NT2/D1 (cell line): ENCODE data around the gene SYT15.
"Not testable (repeated sequence)": the region's sequence is repeated elsewhere in the genome, so short reads cannot be mapped to it uniquely, and the experiment has no call there.

Experiments
- DNase-seq: peaks from one replicate; pipeline ENCODE4 v3.0.0-alpha.2; 2011; ENCODE audit warnings: low read depth, low spot score
- H3K27me3 ChIP-seq: 2 replicates; pipeline ENCODE4 v1.6.0; 2011; ENCODE audit warnings: mild to moderate bottlenecking; ENCODE audit not compliant: insufficient read length, insufficient read depth
- H3K36me3 ChIP-seq: 2 replicates; pipeline ENCODE4 v1.6.1; 2011; ENCODE audit warnings: mild to moderate bottlenecking, low read length, mixed read lengths; ENCODE audit not compliant: insufficient read depth, insufficient read length
- H3K4me1 ChIP-seq: 2 replicates; pipeline ENCODE4 v1.5.1; 2011; ENCODE audit not compliant: insufficient read depth, insufficient read length
- H3K4me3 ChIP-seq: 2 replicates; pipeline ENCODE4 v1.5.1; 2011; ENCODE audit warnings: low read depth; ENCODE audit not compliant: insufficient read length
- H3K9ac ChIP-seq: 2 replicates; pipeline ENCODE4 v1.6.0; 2011; ENCODE audit warnings: low read depth; ENCODE audit not compliant: insufficient read length
- H3K9me3 ChIP-seq: 2 replicates; pipeline ENCODE4 v1.5.1; 2011; ENCODE audit warnings: mild to moderate bottlenecking, low read length; ENCODE audit not compliant: insufficient read depth
- SUZ12 ChIP-seq: IDR thresholded peaks from 2 replicates; pipeline ENCODE4 v1.6.1; 2011; ENCODE audit not compliant: insufficient read length, insufficient read depth; ENCODE audit errors: extremely low read depth
- YY1 ChIP-seq: IDR thresholded peaks from 2 replicates; pipeline ENCODE4 v1.6.1; 2011; ENCODE audit not compliant: insufficient read length, insufficient read depth
- ZNF274 ChIP-seq: IDR thresholded peaks from 2 replicates; pipeline ENCODE4 v1.6.1; 2011; ENCODE audit warnings: mild to moderate bottlenecking, low read depth, low read length

SYT15 gene

GRCh38 chr10:46560381-46560780, 18.5 kb upstream of the SYT15 start:
- peaks cover 5% of the 10 kb centered on the region for H3K4me1 ChIP-seq
- peaks cover 39% of the 10 kb centered on the region for H3K27me3 ChIP-seq
- H3K4me3 ChIP-seq: no peak overlapping the region
- H3K36me3 ChIP-seq: no peaks in the 10 kb centered on the region
- H3K9me3 ChIP-seq: no peaks in the 10 kb centered on the region
- TF ChIP-seq ZNF274: no peak
- no peak for TF ChIP-seq YY1
- TF ChIP-seq SUZ12: no peak
- H3K9ac ChIP-seq: no peak overlapping the region
- DNase-seq: no peak

DNA sequence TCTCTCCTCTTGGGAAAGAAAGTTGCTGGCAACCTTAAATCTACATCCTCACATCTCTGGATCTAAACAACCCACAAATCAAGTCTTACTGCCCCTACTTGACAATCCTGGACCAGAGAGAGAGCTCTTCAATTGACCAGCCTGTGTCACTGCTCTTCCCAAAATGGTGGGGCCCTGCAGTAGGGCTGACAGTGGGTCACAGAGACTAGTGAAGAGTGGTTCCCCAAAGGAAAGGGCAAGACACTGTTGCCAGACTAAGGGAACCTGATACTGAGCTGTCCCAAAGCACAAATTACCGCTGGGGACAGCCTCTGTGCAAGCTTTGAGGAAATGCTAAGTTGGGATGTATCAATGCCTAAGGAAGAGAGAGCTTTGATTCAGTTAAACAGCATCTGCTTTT, 18.0 kb upstream of the SYT15 start:
- Histone ChIP-seq H3K9ac (no peak overlapping the region), H3K36me3 (no peaks in the 10 kb centered on the region), H3K4me1 (peaks cover 2% of the 10 kb centered on the region), H3K9me3 (no peaks in the 10 kb centered on the region), H3K27me3 (peaks cover 35% of the 10 kb centered on the region), H3K4me3 (no peak overlapping the region)
- no peak for DNase-seq
- no peak for TF ChIP-seq ZNF274
- TF ChIP-seq SUZ12: no peak
- TF ChIP-seq YY1: no peak

GRCh38 chr10:46565591-46566332, 13.2 kb upstream of the SYT15 start:
- not testable (repeated sequence) for H3K9me3 ChIP-seq, H3K36me3 ChIP-seq, DNase-seq, H3K27me3 ChIP-seq, H3K9ac ChIP-seq, H3K4me3 ChIP-seq, H3K4me1 ChIP-seq

GRCh38 chr10:46567151-46567550, 11.8 kb upstream of the SYT15 start:
- H3K4me1 ChIP-seq, H3K9ac ChIP-seq: not testable (repeated sequence)

DNA sequence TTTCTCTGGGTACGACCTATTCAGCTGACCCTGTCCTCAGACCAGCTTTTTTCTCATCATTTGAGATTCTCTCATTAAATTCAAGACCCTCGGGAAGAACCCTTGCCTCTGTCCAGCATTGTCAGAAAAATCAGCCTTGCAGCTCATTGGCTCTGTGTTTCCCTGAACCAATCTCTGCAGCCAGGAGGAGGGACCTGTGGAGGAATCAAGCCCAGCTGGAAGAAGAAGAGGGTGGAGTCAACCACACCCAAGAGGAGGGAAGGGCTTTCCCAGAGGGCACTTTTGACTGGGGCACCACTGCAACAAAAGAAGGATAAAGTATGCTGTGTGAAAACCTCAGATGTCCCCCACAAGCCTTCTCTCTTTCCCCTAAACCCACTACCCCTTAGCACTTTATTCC, 8.3 kb upstream of the SYT15 start:
- not testable (repeated sequence) for DNase-seq, H3K4me3 ChIP-seq, H3K9ac ChIP-seq, H3K4me1 ChIP-seq, H3K9me3 ChIP-seq, H3K27me3 ChIP-seq, H3K36me3 ChIP-seq

More at GRCh38 chr10:46567151-46567550, 11.8 kb upstream of the SYT15 start:
- not testable (repeated sequence) for H3K27me3 ChIP-seq, H3K9me3 ChIP-seq, H3K4me3 ChIP-seq, H3K36me3 ChIP-seq, DNase-seq

- H3K9ac ChIP-seq, H3K27me3 ChIP-seq, DNase-seq, H3K36me3 ChIP-seq, H3K9me3 ChIP-seq, H3K4me3 ChIP-seq, H3K4me1 ChIP-seq: not testable (repeated sequence)
Observed at GRCh38 chr10:46572765-46573164, 6.2 kb upstream of the SYT15 start.

DNA sequence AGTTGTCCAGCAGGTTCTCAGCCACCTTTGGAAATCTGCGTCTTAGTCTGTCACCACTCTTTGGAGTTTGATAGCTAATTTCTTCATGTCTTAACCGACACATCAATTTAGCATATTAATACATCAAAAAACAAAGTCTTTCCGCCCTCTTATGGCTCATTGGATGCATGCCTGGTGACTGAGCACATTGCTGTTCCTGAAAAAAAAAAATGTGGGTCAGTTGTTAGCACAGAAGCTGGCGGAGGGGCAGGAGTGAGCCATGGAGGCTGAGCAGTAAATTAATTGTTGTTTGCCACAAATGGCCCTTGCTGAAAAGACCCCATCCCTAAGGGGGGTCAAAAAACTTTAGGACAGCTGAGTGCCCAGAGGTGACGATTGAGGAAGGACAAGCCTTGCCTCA, 5.6 kb upstream of the SYT15 start:
- not testable (repeated sequence) for H3K4me1 ChIP-seq, H3K4me3 ChIP-seq, DNase-seq, H3K9me3 ChIP-seq, H3K9ac ChIP-seq, H3K27me3 ChIP-seq, H3K36me3 ChIP-seq

DNA sequence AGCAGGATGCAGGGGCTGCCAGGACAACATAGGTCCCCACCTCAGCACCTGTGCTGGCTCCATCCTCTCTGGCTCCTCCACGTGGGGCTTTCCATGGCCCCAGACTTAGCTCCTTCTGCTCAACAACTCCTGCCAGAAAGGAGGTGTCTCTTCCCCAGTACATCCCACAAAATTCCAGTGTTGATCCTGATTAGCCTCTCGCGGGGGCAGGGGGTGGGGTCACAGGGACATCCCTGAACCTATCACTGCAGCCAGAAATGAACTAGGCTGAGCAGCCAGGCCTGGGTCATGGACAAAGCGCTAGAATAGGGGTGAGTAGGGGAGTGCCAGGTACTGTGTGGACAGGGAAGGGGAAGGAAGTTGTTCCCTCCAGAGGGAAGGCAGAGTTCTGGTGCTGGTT, 5.0 kb upstream of the SYT15 start:
- DNase-seq, H3K9me3 ChIP-seq, H3K9ac ChIP-seq, H3K27me3 ChIP-seq, H3K4me3 ChIP-seq, H3K4me1 ChIP-seq, H3K36me3 ChIP-seq: not testable (repeated sequence)

GRCh38 chr10:46577624-46578473, 1.1 kb upstream of the SYT15 start:
- H3K4me3 ChIP-seq, H3K27me3 ChIP-seq, DNase-seq, H3K9ac ChIP-seq, H3K36me3 ChIP-seq, H3K4me1 ChIP-seq, H3K9me3 ChIP-seq: not testable (repeated sequence)

DNA sequence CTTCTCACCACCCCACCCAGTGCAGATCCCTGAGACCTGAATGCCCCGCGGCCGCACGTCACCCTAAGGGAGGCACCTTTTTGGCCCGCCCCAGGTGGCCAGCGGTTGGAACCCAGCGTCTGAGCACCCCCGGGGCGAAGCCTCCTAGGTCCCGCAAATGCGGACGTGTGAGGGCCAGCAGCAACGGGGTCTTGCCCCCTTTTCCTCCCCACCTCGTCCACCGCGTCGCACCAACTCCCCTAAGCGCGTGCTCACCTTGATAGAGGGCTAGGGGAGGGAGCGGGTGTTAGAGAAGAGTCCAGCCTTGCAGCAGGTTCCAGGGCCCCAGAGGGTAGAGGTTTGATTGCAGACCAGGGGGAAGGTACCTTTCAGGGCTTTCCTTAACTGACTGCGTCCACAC, 450 bp downstream of the SYT15 start:
- not testable (repeated sequence) for DNase-seq, H3K9ac ChIP-seq, H3K9me3 ChIP-seq, H3K36me3 ChIP-seq, H3K4me1 ChIP-seq, H3K27me3 ChIP-seq, H3K4me3 ChIP-seq

GRCh38 chr10:46581997-46582396, 3.1 kb downstream of the SYT15 start:
- H3K9ac ChIP-seq, H3K36me3 ChIP-seq, H3K27me3 ChIP-seq, DNase-seq, H3K4me1 ChIP-seq, H3K4me3 ChIP-seq, H3K9me3 ChIP-seq: not testable (repeated sequence)
